ENCODE measurements around the gene MICALL2.
A peak's percentile ranks its signal among the peaks of the same experiment; 100 is the strongest.

Gene MICALL2

DNA sequence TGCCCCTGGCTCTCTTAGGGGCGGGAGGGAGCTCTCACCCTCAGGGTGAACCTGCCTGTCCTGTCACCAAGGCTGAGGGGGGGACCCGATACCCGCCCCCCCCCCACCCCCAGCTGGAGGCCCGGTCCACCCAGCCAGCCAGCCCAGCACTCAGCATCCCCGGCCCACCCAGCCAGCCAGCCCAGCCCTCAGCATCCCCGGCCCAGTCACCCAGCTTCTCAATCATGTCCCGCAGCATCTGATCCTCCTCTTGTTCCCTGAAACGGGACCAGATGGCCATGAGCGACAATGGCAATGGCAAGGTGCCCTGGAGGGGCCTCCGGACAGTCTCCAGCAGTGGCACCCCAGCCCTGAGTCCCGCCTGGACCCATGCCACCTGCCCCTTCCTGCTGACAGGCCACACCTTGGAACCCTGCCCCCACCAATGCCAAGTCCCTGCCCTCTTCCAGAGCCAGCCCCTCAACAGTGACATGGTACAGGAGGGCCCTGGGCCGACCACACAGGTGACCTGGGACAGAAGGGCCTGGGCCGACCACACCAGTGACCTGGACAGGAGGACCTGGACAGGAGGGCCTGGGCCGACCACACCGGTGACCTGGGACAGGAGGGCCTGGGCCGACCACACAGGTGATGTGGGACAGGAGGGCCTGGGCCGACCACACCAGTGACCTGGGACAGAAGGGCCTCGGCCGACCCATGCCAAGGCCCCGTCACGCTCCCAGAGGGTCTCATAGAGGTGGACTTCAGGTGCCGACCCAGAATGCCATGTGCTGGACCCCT lies 24.2 kb downstream of the MICALL2 start:
- DNase-seq (ENCODE audit: extremely low read depth, low read depth), result no peak
- TF ChIP-seq, protein P1, sequence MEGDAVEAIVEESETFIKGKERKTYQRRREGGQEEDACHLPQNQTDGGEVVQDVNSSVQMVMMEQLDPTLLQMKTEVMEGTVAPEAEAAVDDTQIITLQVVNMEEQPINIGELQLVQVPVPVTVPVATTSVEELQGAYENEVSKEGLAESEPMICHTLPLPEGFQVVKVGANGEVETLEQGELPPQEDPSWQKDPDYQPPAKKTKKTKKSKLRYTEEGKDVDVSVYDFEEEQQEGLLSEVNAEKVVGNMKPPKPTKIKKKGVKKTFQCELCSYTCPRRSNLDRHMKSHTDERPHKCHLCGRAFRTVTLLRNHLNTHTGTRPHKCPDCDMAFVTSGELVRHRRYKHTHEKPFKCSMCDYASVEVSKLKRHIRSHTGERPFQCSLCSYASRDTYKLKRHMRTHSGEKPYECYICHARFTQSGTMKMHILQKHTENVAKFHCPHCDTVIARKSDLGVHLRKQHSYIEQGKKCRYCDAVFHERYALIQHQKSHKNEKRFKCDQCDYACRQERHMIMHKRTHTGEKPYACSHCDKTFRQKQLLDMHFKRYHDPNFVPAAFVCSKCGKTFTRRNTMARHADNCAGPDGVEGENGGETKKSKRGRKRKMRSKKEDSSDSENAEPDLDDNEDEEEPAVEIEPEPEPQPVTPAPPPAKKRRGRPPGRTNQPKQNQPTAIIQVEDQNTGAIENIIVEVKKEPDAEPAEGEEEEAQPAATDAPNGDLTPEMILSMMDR (IDR thresholded peaks at IDR 0.05; ENCODE audit: low read depth, low read length, missing control alignments), result no peak
- H3K4me3 ChIP-seq (replicated peaks; ENCODE audit: low read depth, low read length), result no peak overlapping the region

DNA sequence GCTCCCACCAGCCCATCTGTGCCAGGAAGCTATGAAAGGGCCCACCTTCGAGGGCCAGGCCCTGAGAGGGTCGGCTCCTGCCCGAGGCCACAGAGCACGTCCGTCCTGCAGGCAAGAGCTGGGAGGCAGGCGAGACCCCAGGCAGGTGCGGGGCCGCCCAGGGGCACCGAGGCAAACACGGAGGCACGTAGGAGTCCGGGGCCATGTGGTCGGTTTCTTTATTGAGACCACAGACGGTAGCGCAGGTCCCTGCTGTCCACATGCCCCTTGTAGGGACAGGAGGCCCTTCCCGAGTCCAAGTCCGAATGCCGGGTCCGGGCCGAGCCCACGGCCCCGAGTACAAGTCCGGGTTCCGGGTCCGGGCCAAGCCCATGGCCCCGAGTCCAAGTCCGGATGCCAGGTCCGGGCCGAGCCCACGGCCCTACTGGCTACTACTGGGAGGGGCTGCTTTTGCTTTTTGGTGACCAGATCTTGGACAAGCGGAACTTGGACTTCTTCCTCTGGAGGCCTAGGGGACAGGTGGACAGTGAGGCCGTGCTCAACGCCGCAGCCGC lies 25.0 kb downstream of the MICALL2 start:
- TF ChIP-seq, protein P1 (IDR thresholded peaks at IDR 0.05; ENCODE audit: low read depth, low read length, missing control alignments), result no peak
- no peak for DNase-seq (ENCODE audit: extremely low read depth, low read depth)
- H3K4me3 ChIP-seq (replicated peaks; ENCODE audit: low read depth, low read length), result no peak overlapping the region

DNA sequence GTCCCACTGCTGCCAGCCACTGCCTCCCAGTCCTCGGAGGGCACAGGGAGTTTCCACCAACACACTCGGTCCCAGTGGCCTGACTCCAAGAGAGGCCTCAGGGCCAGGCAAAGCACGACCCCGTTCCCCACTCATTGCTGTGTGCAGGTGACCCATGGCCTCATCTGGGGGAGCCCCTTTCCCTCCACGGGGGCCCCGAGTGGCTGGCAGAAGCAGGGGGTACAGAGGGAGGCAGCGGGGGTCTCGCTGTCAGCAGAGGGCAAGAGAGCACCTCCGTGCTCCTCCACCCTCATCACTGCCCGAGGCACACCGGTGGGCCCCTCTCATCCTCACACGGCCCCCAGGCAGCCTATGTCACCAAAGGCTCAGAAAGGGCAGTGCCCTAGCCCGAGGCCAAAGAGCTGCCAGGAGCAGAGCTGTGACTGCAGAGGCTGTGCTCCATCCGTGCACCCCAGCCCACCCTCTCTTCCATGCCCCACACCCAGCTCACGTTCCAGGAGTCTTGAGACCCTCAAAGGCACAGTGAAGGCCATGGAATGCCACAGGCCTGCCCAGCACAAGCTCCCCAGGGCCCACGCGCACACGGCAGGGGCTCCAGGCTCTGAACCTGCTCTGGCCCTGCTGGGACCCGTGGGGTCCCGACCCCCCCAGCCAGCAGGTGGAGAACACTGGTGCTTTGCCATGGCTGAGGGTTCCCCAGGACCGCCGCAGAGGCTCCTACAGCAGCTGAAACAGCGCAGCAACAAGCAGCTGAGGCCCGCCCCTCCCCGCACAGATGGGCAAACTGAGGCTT lies 25.9 kb downstream of the MICALL2 start:
- TF ChIP-seq, protein P1 (IDR thresholded peaks at IDR 0.05; ENCODE audit: low read depth, low read length, missing control alignments), result no peak

DNA sequence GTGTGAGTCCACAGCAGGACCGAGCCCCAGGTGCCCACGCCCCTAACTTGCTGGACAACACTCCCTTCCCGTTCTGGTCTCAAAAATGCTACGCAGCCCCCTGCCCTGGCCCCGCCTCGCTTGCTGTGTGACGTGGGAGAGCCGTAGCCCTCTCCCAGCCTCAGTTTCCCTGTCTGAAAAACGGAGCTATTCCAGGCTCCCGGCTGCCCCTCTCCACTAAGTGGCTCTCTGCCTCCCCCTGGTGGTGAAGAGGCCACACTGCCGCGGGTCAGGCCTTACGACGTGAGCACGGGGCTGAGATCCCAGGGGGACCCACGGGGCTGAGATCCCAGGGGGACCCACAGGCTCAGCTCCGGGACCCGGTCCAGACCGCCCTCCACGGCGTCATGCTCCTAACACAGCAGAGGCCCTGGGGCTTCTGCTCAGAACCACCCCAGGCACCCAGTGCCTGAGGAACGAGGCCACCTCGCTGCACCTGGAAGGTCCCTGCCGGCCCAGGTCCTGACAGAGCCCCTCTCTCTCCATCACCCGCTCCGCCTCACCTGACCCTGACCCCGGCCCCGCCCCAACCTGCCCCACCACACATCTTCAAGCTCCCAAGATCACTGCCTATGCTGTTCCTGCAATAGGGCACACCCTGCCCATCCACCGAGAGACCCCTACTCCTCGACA lies 26.7 kb downstream of the MICALL2 start:
- H3K4me3 ChIP-seq (replicated peaks; ENCODE audit: low read depth, low read length), result no peak overlapping the region
- DNase-seq (ENCODE audit: extremely low read depth, low read depth), result no peak
- TF ChIP-seq, protein P1 (IDR thresholded peaks at IDR 0.05; ENCODE audit: low read depth, low read length, missing control alignments), result peak; percentile 99

More for the DNA sequence above, 25.9 kb downstream of the MICALL2 start:
- DNase-seq (ENCODE audit: extremely low read depth, low read depth), result no peak
- H3K4me3 ChIP-seq (replicated peaks; ENCODE audit: low read depth, low read length), result no peak overlapping the region

DNA sequence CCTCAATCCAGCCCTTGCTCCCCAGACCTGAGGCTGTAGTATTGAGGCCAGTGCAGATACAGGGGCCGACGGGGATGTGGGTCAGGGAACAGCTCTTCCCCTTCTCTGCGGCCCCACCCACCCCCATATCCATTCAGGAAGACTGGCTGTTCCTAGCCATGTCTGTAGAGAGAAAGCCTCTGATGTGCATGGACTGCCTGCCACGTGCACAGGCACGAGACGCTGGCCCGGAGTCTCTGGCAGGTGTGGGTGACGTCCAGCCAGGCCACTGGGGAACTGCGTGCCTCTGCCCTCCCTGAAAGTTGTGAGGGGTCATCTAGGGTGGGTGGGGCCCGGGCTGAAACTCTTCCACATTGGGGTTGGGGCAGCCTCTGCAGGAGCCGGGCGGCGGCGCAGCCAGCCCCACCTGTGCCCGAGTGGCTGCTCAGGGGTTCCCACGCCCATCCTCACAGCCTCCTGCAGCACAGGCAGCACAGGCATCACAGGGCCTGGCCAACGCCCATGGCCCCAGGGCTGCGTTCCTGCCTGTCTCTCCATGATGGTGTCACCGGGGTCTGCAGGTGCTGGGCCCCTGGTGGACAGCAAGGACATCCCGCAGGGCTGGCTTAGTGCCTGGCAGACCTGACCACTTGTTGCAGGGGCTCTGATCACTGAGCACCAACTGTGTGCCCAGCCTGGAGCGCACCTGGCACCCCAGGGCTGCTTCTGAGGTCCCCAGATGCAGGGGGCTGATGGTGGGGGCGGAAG lies 27.5 kb downstream of the MICALL2 start:
- H3K4me3 ChIP-seq (replicated peaks; ENCODE audit: low read depth, low read length), result no peak overlapping the region
- TF ChIP-seq, protein P1 (IDR thresholded peaks at IDR 0.05; ENCODE audit: low read depth, low read length, missing control alignments), result no peak
- DNase-seq (ENCODE audit: extremely low read depth, low read depth), result no peak

DNA sequence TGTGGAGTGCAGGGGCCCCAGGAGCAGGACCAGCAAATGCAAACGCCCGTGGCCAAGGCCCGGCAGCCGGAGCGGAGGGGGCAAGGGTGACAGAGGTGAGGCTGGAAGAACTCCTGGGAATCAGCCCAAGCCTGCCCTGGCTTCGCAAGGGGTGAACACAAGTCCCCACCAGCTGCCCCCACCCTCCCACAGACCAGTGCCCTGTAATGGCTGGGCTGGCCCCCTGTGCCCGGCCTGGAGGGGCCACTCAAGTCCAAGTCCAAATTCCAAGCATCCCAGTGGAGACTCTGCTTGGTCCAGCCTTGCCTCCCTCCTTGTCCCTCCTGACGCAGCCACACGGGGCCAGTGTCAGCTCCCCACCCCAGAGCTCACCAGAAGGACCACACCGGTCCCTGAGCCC lies 28.0 kb downstream of the MICALL2 start:
- H3K4me3 ChIP-seq (replicated peaks; ENCODE audit: low read depth, low read length), result no peak overlapping the region
- TF ChIP-seq, protein P1 (IDR thresholded peaks at IDR 0.05; ENCODE audit: low read depth, low read length, missing control alignments), result no peak
- no peak for DNase-seq (ENCODE audit: extremely low read depth, low read depth)
